GM23338 (cell line): ENCODE results near the gene RAD51B. TPM values are rescaled to one million over a fixed set of nuclear protein-coding genes. Genes with fewer than 3 reads are reported as not detected.

Source experiments
- ATAC-seq: fragments of 200-7000 bp; cut with Tn5 transposase; 3 replicates; pipeline ENCODE4 v1.9.1; 2020
- DNase-seq: peaks from one replicate; pipeline ENCODE4 v3.0.0-alpha.2; 2015; ENCODE audit warnings: low spot score
- H2AFZ ChIP-seq: fragments of 200-600 bp; sonication (generic); 2 replicates; pipeline ENCODE4 v1.8.0; 2016; ENCODE audit warnings: antibody characterized with exemption, mild to moderate bottlenecking, moderate library complexity
- H3F3A ChIP-seq: fragments of 200-600 bp; sonication (generic); replicated peaks from 2 replicates; pipeline ENCODE4 v1.8.0; 2017; ENCODE audit warnings: antibody characterized with exemption, mixed run types, low read depth
- H3K27ac ChIP-seq: fragments of 200-600 bp; sonication (generic); 2 replicates; pipeline ENCODE4 v1.6.1; 2016; ENCODE audit warnings: low read depth
- H3K27me3 ChIP-seq: fragments of 200-600 bp; sonication (generic); 2 replicates; pipeline ENCODE4 v1.8.0; 2016; ENCODE audit warnings: mild to moderate bottlenecking, mixed run types, moderate library complexity; ENCODE audit not compliant: insufficient read depth
- H3K36me3 ChIP-seq: fragments of 200-600 bp; sonication (generic); 2 replicates; pipeline ENCODE4 v1.8.0; 2016; ENCODE audit warnings: mild to moderate bottlenecking; ENCODE audit not compliant: insufficient read depth
- H3K4me1 ChIP-seq: fragments of 200-600 bp; sonication (generic); 2 replicates; pipeline ENCODE4 v1.8.0; 2016; ENCODE audit warnings: mild to moderate bottlenecking, moderate library complexity; ENCODE audit not compliant: insufficient read depth
- H3K4me2 ChIP-seq: fragments of 200-600 bp; sonication (generic); 2 replicates; pipeline ENCODE4 v1.7.1; 2017; ENCODE audit warnings: mixed run types
- H3K4me3 ChIP-seq: fragments of 200-600 bp; sonication (generic); 2 replicates; pipeline ENCODE4 v1.6.1; 2016; ENCODE audit warnings: mixed run types
- H3K79me2 ChIP-seq: fragments of 200-600 bp; sonication (generic); replicated peaks from 2 replicates; pipeline ENCODE4 v1.8.0; 2017; ENCODE audit warnings: mild to moderate bottlenecking; ENCODE audit not compliant: insufficient read depth
- H3K9me2 ChIP-seq: fragments of 200-600 bp; sonication (generic); 2 replicates; pipeline ENCODE4 v1.8.0; 2017; ENCODE audit not compliant: insufficient read depth
- H4K20me1 ChIP-seq: fragments of 200-600 bp; sonication (generic); replicated peaks from 2 replicates; pipeline ENCODE4 v1.8.0; 2017; ENCODE audit warnings: mild to moderate bottlenecking; ENCODE audit not compliant: insufficient read depth
- H3K27ac Mint-ChIP-seq: 2 replicates; pipeline ENCODE4 v1.8.0; 2020; ENCODE audit warnings: inconsistent platforms, mild to moderate bottlenecking, moderate library complexity, mixed read lengths
- H3K27me3 Mint-ChIP-seq: 3 replicates; pipeline ENCODE4 v1.8.0; 2022; ENCODE audit warnings: low read depth, mild to moderate bottlenecking, moderate library complexity, mixed read lengths, inconsistent platforms; ENCODE audit not compliant: insufficient read depth, poor library complexity
- H3K36me3 Mint-ChIP-seq: 3 replicates; pipeline ENCODE4 v1.8.0; 2021; ENCODE audit warnings: low read depth, mild to moderate bottlenecking, inconsistent platforms, moderate library complexity, mixed read lengths
- H3K4me1 Mint-ChIP-seq: 3 replicates; pipeline ENCODE4 v1.8.0; 2020; ENCODE audit warnings: mild to moderate bottlenecking, inconsistent platforms, mixed read lengths
- H3K4me3 Mint-ChIP-seq: 3 replicates; pipeline ENCODE4 v1.8.0; 2021; ENCODE audit warnings: moderate library complexity, mild to moderate bottlenecking, inconsistent platforms, mixed read lengths
- H3K9me3 Mint-ChIP-seq: 3 replicates; pipeline ENCODE4 v1.8.0; 2020; ENCODE audit warnings: moderate library complexity, mild to moderate bottlenecking, inconsistent platforms, mixed read lengths
- CREB1 ChIP-seq: fragments of 250-450 bp; sonication (Bioruptor Pico); IDR thresholded peaks from 2 replicates; pipeline ENCODE4 v1.5.0; 2020; ENCODE audit warnings: low read depth, mild to moderate bottlenecking, moderate library complexity
- EZH2 ChIP-seq: fragments of 200-600 bp; sonication (generic); IDR thresholded peaks from one replicate; pipeline ENCODE4 v1.8.0; 2017; ENCODE audit warnings: antibody characterized with exemption, mild to moderate bottlenecking, low read depth; ENCODE audit not compliant: unreplicated experiment
- EZH2phosphoT487 ChIP-seq: fragments of 200-600 bp; sonication (generic); IDR thresholded peaks from one replicate; pipeline ENCODE4 v1.8.1; 2018; ENCODE audit warnings: antibody characterized with exemption; ENCODE audit not compliant: unreplicated experiment
- JUNB ChIP-seq: IDR thresholded peaks from one replicate; pipeline ENCODE4 v1.6.1; 2016; ENCODE audit warnings: antibody characterized with exemption; ENCODE audit not compliant: unreplicated experiment
- NANOG ChIP-seq: IDR thresholded peaks from 2 replicates; pipeline ENCODE4 v1.6.1; 2016; ENCODE audit warnings: antibody characterized with exemption, borderline replicate concordance
- POLR2AphosphoS5 ChIP-seq: IDR thresholded peaks from 2 replicates; pipeline ENCODE4 v1.6.1; 2016; ENCODE audit warnings: antibody characterized with exemption, low read depth
- STAT1 ChIP-seq: IDR thresholded peaks from one replicate; pipeline ENCODE4 v1.6.1; 2016; ENCODE audit warnings: antibody characterized with exemption; ENCODE audit not compliant: unreplicated experiment
- ZNF114 ChIP-seq: fragments of 250-450 bp; sonication (Bioruptor Pico); IDR thresholded peaks from 2 replicates; pipeline ENCODE4 v1.5.0; 2020; ENCODE audit warnings: mild to moderate bottlenecking, moderate library complexity
- ZNF331 ChIP-seq: fragments of 250-450 bp; sonication (Bioruptor Pico); IDR thresholded peaks from 2 replicates; pipeline ENCODE4 v1.5.0; 2020; ENCODE audit warnings: low read depth, mild to moderate bottlenecking, moderate library complexity
- polyA plus RNA-seq: library from polyadenylated mRNA; unstranded; fragments of >200 nt; fragmentation: Nextera tagmentation; extraction: Ambion mirVana; gene quantifications from 2 replicates; pipeline ENCODE4 v1.2.1, GENCODE V29; 2016
- total RNA-seq: library from RNA; depleted of rRNA; stranded (reverse); fragments of >200 nt; shearing (Covaris generic); gene quantifications from 2 replicates; pipeline ENCODE4 v1.2.3, GENCODE V29; 2014
- TF ChIP-seq, protein P1 (sequence below): IDR thresholded peaks from 2 replicates; pipeline ENCODE4 v1.6.1; 2016; ENCODE audit warnings: antibody characterized with exemption
- TF ChIP-seq, protein P2 (sequence below): fragments of 250-450 bp; sonication (Bioruptor Pico); IDR thresholded peaks from 2 replicates; pipeline ENCODE4 v1.5.0; 2020; ENCODE audit warnings: mild to moderate bottlenecking, moderate library complexity
- TF ChIP-seq, protein P3 (sequence below), 2 experiments: fragments of 200-600 bp in 1 of 2; sonication (generic) in 1 of 2; conservative IDR thresholded peaks; 2 replicates each; pipeline versions ENCODE4 v1.5.1 to v1.6.1; 2016 to 2017; ENCODE audit warnings: antibody characterized with exemption in 2 of 2, low read depth in 2 of 2, mild to moderate bottlenecking in 2 of 2, moderate library complexity in 1 of 2
- TF ChIP-seq, protein P4 (sequence below): IDR thresholded peaks from one replicate; pipeline ENCODE4 v1.6.1; 2018; ENCODE audit warnings: antibody characterized with exemption; ENCODE audit not compliant: unreplicated experiment

RAD51B gene
- total and polyA plus RNA-seq, 2 experiments from 2014 or later: 15.7 to 29.1 TPM

DNA sequence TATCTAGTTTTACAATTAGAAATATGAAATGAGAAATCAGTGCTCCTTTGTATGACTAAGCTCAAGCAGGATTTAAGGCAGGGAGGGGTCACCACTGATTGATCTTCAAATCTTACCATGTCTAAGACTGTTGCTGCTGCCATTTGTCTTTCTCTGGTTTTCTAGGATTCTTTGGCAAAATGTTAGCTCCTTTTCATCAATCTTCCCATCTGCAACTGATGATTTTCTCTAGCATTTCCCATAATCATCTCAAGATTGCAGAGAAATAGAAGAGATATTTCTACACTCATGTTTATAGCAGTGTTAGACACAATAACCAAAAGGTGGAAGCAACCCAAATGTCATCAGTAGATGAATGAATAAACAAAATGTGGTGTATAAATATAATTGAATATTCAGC lies 175.0 kb downstream of the RAD51B start:
- no peaks in the 10 kb centered on the region for H3K9me3 Mint-ChIP-seq
- H3K79me2 ChIP-seq: no peaks in the 10 kb centered on the region
- H3K27ac ChIP-seq: no peak overlapping the region
- no peak for DNase-seq
- no peak for ATAC-seq
- no peaks in the 10 kb centered on the region for H3K4me1 Mint-ChIP-seq
- H3F3A ChIP-seq: no peaks in the 10 kb centered on the region
- H2AFZ ChIP-seq: no peak overlapping the region
- H3K9me2 ChIP-seq: no peaks in the 10 kb centered on the region
- H3K36me3 Mint-ChIP-seq: no peaks in the 10 kb centered on the region; the same call in 2 of the 3 replicates
- 0 out of 2 replicates have a peak, but pooled peaks cover 2% of the 10 kb centered on the region for H3K4me1 ChIP-seq
- H4K20me1 ChIP-seq: no peaks in the 10 kb centered on the region
- no peak overlapping the region for H3K4me2 ChIP-seq
- H3K27ac Mint-ChIP-seq: no peak overlapping the region
- H3K4me3 ChIP-seq: no peak overlapping the region
- no peak overlapping the region for H3K4me3 Mint-ChIP-seq
- TF ChIP-seq POLR2AphosphoS5 (no peak), NANOG (no peak), ZNF114 (CRISPR knock-in tag) (no peak), JUNB (no peak), EZH2 (no peak), STAT1 (no peak), EZH2phosphoT487 (no peak), CREB1 (CRISPR knock-in tag) (no peak), ZNF331 (no peak)
- TF ChIP-seq, protein P1, sequence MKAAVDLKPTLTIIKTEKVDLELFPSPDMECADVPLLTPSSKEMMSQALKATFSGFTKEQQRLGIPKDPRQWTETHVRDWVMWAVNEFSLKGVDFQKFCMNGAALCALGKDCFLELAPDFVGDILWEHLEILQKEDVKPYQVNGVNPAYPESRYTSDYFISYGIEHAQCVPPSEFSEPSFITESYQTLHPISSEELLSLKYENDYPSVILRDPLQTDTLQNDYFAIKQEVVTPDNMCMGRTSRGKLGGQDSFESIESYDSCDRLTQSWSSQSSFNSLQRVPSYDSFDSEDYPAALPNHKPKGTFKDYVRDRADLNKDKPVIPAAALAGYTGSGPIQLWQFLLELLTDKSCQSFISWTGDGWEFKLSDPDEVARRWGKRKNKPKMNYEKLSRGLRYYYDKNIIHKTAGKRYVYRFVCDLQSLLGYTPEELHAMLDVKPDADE: no peak
- TF ChIP-seq, protein P2, sequence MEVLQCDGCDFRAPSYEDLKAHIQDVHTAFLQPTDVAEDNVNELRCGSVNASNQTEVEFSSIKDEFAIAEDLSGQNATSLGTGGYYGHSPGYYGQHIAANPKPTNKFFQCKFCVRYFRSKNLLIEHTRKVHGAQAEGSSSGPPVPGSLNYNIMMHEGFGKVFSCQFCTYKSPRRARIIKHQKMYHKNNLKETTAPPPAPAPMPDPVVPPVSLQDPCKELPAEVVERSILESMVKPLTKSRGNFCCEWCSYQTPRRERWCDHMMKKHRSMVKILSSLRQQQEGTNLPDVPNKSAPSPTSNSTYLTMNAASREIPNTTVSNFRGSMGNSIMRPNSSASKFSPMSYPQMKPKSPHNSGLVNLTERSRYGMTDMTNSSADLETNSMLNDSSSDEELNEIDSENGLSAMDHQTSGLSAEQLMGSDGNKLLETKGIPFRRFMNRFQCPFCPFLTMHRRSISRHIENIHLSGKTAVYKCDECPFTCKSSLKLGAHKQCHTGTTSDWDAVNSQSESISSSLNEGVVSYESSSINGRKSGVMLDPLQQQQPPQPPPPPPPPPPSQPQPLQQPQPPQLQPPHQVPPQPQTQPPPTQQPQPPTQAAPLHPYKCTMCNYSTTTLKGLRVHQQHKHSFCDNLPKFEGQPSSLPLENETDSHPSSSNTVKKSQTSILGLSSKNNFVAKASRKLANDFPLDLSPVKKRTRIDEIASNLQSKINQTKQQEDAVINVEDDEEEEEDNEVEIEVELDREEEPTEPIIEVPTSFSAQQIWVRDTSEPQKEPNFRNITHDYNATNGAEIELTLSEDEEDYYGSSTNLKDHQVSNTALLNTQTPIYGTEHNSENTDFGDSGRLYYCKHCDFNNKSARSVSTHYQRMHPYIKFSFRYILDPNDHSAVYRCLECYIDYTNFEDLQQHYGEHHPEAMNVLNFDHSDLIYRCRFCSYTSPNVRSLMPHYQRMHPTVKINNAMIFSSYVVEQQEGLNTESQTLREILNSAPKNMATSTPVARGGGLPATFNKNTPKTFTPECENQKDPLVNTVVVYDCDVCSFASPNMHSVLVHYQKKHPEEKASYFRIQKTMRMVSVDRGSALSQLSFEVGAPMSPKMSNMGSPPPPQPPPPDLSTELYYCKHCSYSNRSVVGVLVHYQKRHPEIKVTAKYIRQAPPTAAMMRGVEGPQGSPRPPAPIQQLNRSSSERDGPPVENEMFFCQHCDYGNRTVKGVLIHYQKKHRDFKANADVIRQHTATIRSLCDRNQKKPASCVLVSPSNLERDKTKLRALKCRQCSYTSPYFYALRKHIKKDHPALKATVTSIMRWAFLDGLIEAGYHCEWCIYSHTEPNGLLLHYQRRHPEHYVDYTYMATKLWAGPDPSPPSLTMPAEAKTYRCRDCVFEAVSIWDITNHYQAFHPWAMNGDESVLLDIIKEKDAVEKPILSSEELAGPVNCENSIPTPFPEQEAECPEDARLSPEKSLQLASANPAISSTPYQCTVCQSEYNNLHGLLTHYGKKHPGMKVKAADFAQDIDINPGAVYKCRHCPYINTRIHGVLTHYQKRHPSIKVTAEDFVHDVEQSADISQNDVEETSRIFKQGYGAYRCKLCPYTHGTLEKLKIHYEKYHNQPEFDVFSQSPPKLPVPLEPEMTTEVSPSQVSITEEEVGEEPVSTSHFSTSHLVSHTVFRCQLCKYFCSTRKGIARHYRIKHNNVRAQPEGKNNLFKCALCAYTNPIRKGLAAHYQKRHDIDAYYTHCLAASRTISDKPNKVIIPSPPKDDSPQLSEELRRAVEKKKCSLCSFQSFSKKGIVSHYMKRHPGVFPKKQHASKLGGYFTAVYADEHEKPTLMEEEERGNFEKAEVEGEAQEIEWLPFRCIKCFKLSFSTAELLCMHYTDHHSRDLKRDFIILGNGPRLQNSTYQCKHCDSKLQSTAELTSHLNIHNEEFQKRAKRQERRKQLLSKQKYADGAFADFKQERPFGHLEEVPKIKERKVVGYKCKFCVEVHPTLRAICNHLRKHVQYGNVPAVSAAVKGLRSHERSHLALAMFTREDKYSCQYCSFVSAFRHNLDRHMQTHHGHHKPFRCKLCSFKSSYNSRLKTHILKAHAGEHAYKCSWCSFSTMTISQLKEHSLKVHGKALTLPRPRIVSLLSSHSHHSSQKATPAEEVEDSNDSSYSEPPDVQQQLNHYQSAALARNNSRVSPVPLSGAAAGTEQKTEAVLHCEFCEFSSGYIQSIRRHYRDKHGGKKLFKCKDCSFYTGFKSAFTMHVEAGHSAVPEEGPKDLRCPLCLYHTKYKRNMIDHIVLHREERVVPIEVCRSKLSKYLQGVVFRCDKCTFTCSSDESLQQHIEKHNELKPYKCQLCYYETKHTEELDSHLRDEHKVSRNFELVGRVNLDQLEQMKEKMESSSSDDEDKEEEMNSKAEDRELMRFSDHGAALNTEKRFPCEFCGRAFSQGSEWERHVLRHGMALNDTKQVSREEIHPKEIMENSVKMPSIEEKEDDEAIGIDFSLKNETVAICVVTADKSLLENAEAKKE (CRISPR knock-in tag): no peak
- TF ChIP-seq, protein P3, sequence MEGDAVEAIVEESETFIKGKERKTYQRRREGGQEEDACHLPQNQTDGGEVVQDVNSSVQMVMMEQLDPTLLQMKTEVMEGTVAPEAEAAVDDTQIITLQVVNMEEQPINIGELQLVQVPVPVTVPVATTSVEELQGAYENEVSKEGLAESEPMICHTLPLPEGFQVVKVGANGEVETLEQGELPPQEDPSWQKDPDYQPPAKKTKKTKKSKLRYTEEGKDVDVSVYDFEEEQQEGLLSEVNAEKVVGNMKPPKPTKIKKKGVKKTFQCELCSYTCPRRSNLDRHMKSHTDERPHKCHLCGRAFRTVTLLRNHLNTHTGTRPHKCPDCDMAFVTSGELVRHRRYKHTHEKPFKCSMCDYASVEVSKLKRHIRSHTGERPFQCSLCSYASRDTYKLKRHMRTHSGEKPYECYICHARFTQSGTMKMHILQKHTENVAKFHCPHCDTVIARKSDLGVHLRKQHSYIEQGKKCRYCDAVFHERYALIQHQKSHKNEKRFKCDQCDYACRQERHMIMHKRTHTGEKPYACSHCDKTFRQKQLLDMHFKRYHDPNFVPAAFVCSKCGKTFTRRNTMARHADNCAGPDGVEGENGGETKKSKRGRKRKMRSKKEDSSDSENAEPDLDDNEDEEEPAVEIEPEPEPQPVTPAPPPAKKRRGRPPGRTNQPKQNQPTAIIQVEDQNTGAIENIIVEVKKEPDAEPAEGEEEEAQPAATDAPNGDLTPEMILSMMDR (conservative IDR thresholded peaks at IDR 0.05; ENCODE audit: low read depth in 2 of 2): no peak
- TF ChIP-seq, protein P4, sequence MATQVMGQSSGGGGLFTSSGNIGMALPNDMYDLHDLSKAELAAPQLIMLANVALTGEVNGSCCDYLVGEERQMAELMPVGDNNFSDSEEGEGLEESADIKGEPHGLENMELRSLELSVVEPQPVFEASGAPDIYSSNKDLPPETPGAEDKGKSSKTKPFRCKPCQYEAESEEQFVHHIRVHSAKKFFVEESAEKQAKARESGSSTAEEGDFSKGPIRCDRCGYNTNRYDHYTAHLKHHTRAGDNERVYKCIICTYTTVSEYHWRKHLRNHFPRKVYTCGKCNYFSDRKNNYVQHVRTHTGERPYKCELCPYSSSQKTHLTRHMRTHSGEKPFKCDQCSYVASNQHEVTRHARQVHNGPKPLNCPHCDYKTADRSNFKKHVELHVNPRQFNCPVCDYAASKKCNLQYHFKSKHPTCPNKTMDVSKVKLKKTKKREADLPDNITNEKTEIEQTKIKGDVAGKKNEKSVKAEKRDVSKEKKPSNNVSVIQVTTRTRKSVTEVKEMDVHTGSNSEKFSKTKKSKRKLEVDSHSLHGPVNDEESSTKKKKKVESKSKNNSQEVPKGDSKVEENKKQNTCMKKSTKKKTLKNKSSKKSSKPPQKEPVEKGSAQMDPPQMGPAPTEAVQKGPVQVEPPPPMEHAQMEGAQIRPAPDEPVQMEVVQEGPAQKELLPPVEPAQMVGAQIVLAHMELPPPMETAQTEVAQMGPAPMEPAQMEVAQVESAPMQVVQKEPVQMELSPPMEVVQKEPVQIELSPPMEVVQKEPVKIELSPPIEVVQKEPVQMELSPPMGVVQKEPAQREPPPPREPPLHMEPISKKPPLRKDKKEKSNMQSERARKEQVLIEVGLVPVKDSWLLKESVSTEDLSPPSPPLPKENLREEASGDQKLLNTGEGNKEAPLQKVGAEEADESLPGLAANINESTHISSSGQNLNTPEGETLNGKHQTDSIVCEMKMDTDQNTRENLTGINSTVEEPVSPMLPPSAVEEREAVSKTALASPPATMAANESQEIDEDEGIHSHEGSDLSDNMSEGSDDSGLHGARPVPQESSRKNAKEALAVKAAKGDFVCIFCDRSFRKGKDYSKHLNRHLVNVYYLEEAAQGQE: no peak
- H3K27me3 ChIP-seq: no peaks in the 10 kb centered on the region
- no peaks in the 10 kb centered on the region for H3K36me3 ChIP-seq
- no peaks in the 10 kb centered on the region for H3K27me3 Mint-ChIP-seq
